Measurements from ENCODE around the gene MYT1. TPM values are rescaled to one million over a fixed set of nuclear protein-coding genes. Genes with fewer than 3 reads are reported as not detected.

MYT1 gene
- total and polyA plus RNA-seq, 2 experiments from 2014 or later, result 0.03 to 0.06 TPM

- Histone ChIP-seq H4K20me1 (ENCODE audit: insufficient read depth, poor library complexity, severe bottlenecking) (no peaks in the 10 kb centered on the region), H3K9me3 (ENCODE audit: low read depth) (no peaks in the 10 kb centered on the region), H3K4me1 (ENCODE audit: insufficient read depth) (no peaks in the 10 kb centered on the region), H3K4me3 (no peak overlapping the region), H3K9me2 (replicated peaks; ENCODE audit: insufficient read depth) (no peaks in the 10 kb centered on the region), H3K4me2 (no peak overlapping the region), H3K27ac (no peak overlapping the region), H2AFZ (no peak overlapping the region), H3K79me2 (no peaks in the 10 kb centered on the region), H3K27me3 (no peaks in the 10 kb centered on the region), H3K36me3 (replicated peaks; ENCODE audit: insufficient read depth, low read depth) (no peaks in the 10 kb centered on the region)
- TF ChIP-seq, protein P1, sequence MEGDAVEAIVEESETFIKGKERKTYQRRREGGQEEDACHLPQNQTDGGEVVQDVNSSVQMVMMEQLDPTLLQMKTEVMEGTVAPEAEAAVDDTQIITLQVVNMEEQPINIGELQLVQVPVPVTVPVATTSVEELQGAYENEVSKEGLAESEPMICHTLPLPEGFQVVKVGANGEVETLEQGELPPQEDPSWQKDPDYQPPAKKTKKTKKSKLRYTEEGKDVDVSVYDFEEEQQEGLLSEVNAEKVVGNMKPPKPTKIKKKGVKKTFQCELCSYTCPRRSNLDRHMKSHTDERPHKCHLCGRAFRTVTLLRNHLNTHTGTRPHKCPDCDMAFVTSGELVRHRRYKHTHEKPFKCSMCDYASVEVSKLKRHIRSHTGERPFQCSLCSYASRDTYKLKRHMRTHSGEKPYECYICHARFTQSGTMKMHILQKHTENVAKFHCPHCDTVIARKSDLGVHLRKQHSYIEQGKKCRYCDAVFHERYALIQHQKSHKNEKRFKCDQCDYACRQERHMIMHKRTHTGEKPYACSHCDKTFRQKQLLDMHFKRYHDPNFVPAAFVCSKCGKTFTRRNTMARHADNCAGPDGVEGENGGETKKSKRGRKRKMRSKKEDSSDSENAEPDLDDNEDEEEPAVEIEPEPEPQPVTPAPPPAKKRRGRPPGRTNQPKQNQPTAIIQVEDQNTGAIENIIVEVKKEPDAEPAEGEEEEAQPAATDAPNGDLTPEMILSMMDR (IDR thresholded peaks at IDR 0.05; ENCODE audit: poor library complexity), result no peak
- no peak for TF ChIP-seq EZH2phosphoT487 (IDR thresholded peaks at IDR 0.05; ENCODE audit: low read depth, severe bottlenecking, unreplicated experiment)
- TF ChIP-seq EZH2 (IDR thresholded peaks at IDR 0.05; ENCODE audit: borderline replicate concordance), result no peak
- no peak for DNase-seq (ENCODE audit: low spot score)
- 81% methylated on average over 13 of the region's 13 CpGs for WGBS (ENCODE audit: low lambda C conversion rate, missing lambda C conversion rate)
Observed at GRCh38 chr20:64150756-64151632, 13.3 kb upstream of the MYT1 start.

DNA sequence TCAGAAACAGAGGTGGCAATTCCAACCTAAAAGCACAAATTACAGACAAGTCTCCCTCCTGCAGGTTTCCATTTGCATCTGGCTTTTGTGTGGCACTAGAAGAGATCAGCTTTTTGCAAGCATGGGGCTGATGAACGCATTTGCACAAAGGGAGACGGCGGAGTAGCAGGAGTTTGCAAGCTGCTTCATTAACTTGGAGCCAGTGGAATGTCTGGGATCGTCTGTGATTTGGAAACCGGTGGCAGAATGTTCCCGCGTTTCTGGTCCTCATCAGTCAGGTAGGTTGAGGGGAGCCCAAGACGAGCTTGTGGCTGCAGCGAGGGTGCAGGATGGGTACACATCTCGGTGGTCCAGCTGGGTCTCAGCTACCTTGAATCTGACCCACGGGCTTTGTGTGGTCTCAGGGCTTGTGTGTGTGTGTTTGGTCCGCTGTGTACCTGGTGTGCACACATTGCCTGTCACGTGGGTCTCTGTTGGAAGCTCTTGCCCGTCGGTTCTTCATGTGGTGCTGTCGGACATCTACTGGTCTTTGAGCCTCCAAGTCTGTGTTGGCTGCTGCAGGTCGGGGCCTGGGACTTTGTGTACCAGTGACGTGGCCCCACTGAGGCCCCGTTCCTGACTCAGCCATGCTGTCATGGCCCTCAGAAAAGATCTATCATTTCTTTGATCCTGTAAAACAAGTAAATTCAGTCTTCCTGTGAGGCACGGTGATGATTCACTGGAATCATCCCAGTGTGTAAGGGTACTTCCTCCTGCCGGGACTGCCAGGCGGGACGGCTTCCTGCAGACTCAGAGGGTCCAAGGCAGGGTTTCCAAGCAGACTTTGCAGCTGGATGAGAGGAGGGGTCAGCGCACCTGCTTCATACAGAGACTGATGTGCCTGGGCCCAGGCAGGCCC, 12.4 kb upstream of the MYT1 start:
- H2AFZ ChIP-seq, result no peak overlapping the region
- H3K9me3 ChIP-seq (ENCODE audit: low read depth), result no peaks in the 10 kb centered on the region
- no peak overlapping the region for H3K27ac ChIP-seq
- no peak overlapping the region for H3K4me2 ChIP-seq
- TF ChIP-seq EZH2 (IDR thresholded peaks at IDR 0.05; ENCODE audit: borderline replicate concordance), result no peak
- TF ChIP-seq, protein P1 (IDR thresholded peaks at IDR 0.05; ENCODE audit: poor library complexity), result no peak
- no peak for TF ChIP-seq EZH2phosphoT487 (IDR thresholded peaks at IDR 0.05; ENCODE audit: low read depth, severe bottlenecking, unreplicated experiment)
- WGBS (ENCODE audit: low lambda C conversion rate, missing lambda C conversion rate), result 74% methylated on average over 24 of the region's 24 CpGs
- H3K4me3 ChIP-seq, result no peak overlapping the region
- no peaks in the 10 kb centered on the region for H4K20me1 ChIP-seq (ENCODE audit: insufficient read depth, poor library complexity, severe bottlenecking)
- DNase-seq (ENCODE audit: low spot score), result no peak
- no peaks in the 10 kb centered on the region for H3K9me2 ChIP-seq (replicated peaks; ENCODE audit: insufficient read depth)
- H3K4me1 ChIP-seq (ENCODE audit: insufficient read depth), result no peaks in the 10 kb centered on the region
- no peaks in the 10 kb centered on the region for H3K36me3 ChIP-seq (replicated peaks; ENCODE audit: insufficient read depth, low read depth)
- H3K79me2 ChIP-seq, result no peaks in the 10 kb centered on the region
- no peaks in the 10 kb centered on the region for H3K27me3 ChIP-seq

GRCh38 chr20:64152906-64153305, 11.3 kb upstream of the MYT1 start:
- H3K9me2 ChIP-seq (replicated peaks; ENCODE audit: insufficient read depth), result no peaks in the 10 kb centered on the region
- no peak overlapping the region for H3K4me3 ChIP-seq
- H3K4me2 ChIP-seq, result no peak overlapping the region
- TF ChIP-seq EZH2 (IDR thresholded peaks at IDR 0.05; ENCODE audit: borderline replicate concordance), result no peak
- TF ChIP-seq, protein P1 (IDR thresholded peaks at IDR 0.05; ENCODE audit: poor library complexity), result no peak
- TF ChIP-seq EZH2phosphoT487 (IDR thresholded peaks at IDR 0.05; ENCODE audit: low read depth, severe bottlenecking, unreplicated experiment), result no peak
- 88% methylated on average over 9 of the region's 9 CpGs for WGBS (ENCODE audit: low lambda C conversion rate, missing lambda C conversion rate)
- H3K4me1 ChIP-seq (ENCODE audit: insufficient read depth), result no peaks in the 10 kb centered on the region
- H3K79me2 ChIP-seq, result no peaks in the 10 kb centered on the region
- no peak overlapping the region for H2AFZ ChIP-seq
- no peaks in the 10 kb centered on the region for H3K36me3 ChIP-seq (replicated peaks; ENCODE audit: insufficient read depth, low read depth)
- no peak for DNase-seq (ENCODE audit: low spot score)
- no peak overlapping the region for H3K27ac ChIP-seq
- no peaks in the 10 kb centered on the region for H3K27me3 ChIP-seq
- H4K20me1 ChIP-seq (ENCODE audit: insufficient read depth, poor library complexity, severe bottlenecking), result no peaks in the 10 kb centered on the region
- no peaks in the 10 kb centered on the region for H3K9me3 ChIP-seq (ENCODE audit: low read depth)

Measured in hepatocyte (in vitro differentiated cells).